K562 (cell line): ENCODE measurements around the gene EIF5. TPM values are rescaled to one million over a fixed set of nuclear protein-coding genes. Genes with fewer than 3 reads are reported as not detected.
A peak's percentile ranks its signal among the peaks of the same experiment; 100 is the strongest.

ENCODE experiments used
- ARID1B ChIP-seq: fragments of 450-650 bp; IDR thresholded peaks from 2 replicates; pipeline ENCODE4 v1.6.1; 2016; ENCODE audit warnings: antibody characterized with exemption, mild to moderate bottlenecking, inconsistent platforms
- CBFA2T3 ChIP-seq: fragments of 450-650 bp; IDR thresholded peaks from 2 replicates; pipeline ENCODE4 v1.6.1; 2017
- CBX2 ChIP-seq: fragments of 200-600 bp; sonication (generic); IDR thresholded peaks from one replicate; pipeline ENCODE4 v1.6.1; 2012; ENCODE audit warnings: mild to moderate bottlenecking, low read length, inconsistent platforms; ENCODE audit not compliant: insufficient read depth, poor library complexity, severe bottlenecking
- CREB1 ChIP-seq, 2 experiments: sonication (generic) in 1 of 2; formaldehyde crosslinking in 1 of 2; IDR thresholded peaks; 2 replicates each; pipeline versions ENCODE4 v1.6.1 to v1.8.0; 2012 to 2022; ENCODE audit warnings: inconsistent platforms in 1 of 2, mild to moderate bottlenecking in 1 of 2, missing genetic modification reagents in 1 of 2, moderate library complexity in 1 of 2
- EP300 ChIP-seq: IDR thresholded peaks from 2 replicates; pipeline ENCODE4 v1.6.1; 2012; ENCODE audit warnings: low read length, improper control_type of control experiment
- HMG20B ChIP-seq: fragments of 250-450 bp; sonication (Bioruptor Pico); IDR thresholded peaks from 2 replicates; pipeline ENCODE4 v1.5.0; 2021; ENCODE audit warnings: mild to moderate bottlenecking
- HSF4 ChIP-seq: fragments of 250-450 bp; sonication (Bioruptor Pico); IDR thresholded peaks from 2 replicates; pipeline ENCODE4 v2.1.2; 2022; ENCODE audit warnings: mild to moderate bottlenecking, moderate library complexity, borderline replicate concordance
- MAFG ChIP-seq: fragments of 450-650 bp; conservative IDR thresholded peaks from 2 replicates; pipeline ENCODE4 v1.6.1; 2016; ENCODE audit warnings: missing genetic modification characterization, missing compliant biosample characterization
- MEIS2 ChIP-seq: fragments of 450-650 bp; IDR thresholded peaks from 2 replicates; pipeline ENCODE4 v1.6.1; 2014; ENCODE audit warnings: mild to moderate bottlenecking; ENCODE audit not compliant: partially characterized antibody
- OTX1 ChIP-seq: fragments of 450-650 bp; formaldehyde crosslinking; IDR thresholded peaks from 2 replicates; pipeline ENCODE4 v1.4.0; 2022; ENCODE audit warnings: mild to moderate bottlenecking
- RAD21 ChIP-seq, 2 experiments: fragments of 250-450 bp in 1 of 2; fragments of 450-650 bp in 1 of 2; sonication (Bioruptor Pico) in 1 of 2; formaldehyde crosslinking in 1 of 2; IDR thresholded peaks in 1 of 2; conservative IDR thresholded peaks in 1 of 2; 2 replicates each; pipeline versions ENCODE4 v1.4.0 to v1.8.0; 2020 to 2022; ENCODE audit warnings: mild to moderate bottlenecking in 2 of 2, moderate library complexity in 1 of 2
- RCOR1 ChIP-seq, 2 experiments: IDR thresholded peaks; 2 replicates each; pipeline ENCODE4 v1.6.1; 2012; ENCODE audit warnings: low read depth in 2 of 2, low read length in 2 of 2, borderline replicate concordance in 1 of 2, improper control_type of control experiment in 1 of 2
- RFX1 ChIP-seq: fragments of 450-650 bp; IDR thresholded peaks from 2 replicates; pipeline ENCODE4 v1.6.1; 2016; ENCODE audit warnings: mild to moderate bottlenecking, moderate library complexity
- SMAD3 ChIP-seq: fragments of 450-650 bp; formaldehyde crosslinking; conservative IDR thresholded peaks from 2 replicates; pipeline ENCODE4 v1.4.0; 2020; ENCODE audit warnings: mild to moderate bottlenecking
- SMAD4 ChIP-seq: fragments of 250-450 bp; sonication (Bioruptor Pico); conservative IDR thresholded peaks from 2 replicates; pipeline ENCODE4 v1.8.0; 2021; ENCODE audit warnings: inconsistent platforms, mild to moderate bottlenecking, moderate library complexity
- SMARCE1 ChIP-seq: fragments of 450-650 bp; IDR thresholded peaks from 2 replicates; pipeline ENCODE4 v1.7.1; 2016; ENCODE audit warnings: mild to moderate bottlenecking
- YY1 ChIP-seq, 3 experiments: IDR thresholded peaks; 2 replicates each; pipeline ENCODE4 v1.6.1; 2011; ENCODE audit warnings: low read length in 2 of 3, mild to moderate bottlenecking in 2 of 3, moderate library complexity in 2 of 3, borderline replicate concordance in 1 of 3, control low read depth in 1 of 3, low read depth in 1 of 3; ENCODE audit not compliant: insufficient read depth in 3 of 3, insufficient replicate concordance in 2 of 3, control insufficient read depth in 1 of 3, insufficient read length in 1 of 3; ENCODE audit errors: extremely low read depth in 1 of 3
- ZNF311 ChIP-seq: fragments of 250-450 bp; sonication (Bioruptor Pico); IDR thresholded peaks from 2 replicates; pipeline ENCODE4 v1.4.0; 2020; ENCODE audit warnings: mild to moderate bottlenecking, moderate library complexity
- ZNF507 ChIP-seq: conservative IDR thresholded peaks from 2 replicates; pipeline ENCODE4 v1.6.1; 2017; ENCODE audit warnings: missing genetic modification characterization, missing compliant biosample characterization
- polyA plus RNA-seq, 8 experiments: library from polyadenylated mRNA; depleted of rRNA in 4 of 8; stranded (reverse) in 5 of 8; unstranded in 3 of 8; fragments of >200 nt; fragmentation: Nextera tagmentation in 2 of 8; fragmentation: Illumina TruSeq in 1 of 8; extraction: Ambion mirVana in 2 of 8; extraction: Trizol in 1 of 8; gene quantifications; 2 replicates each; pipeline versions ENCODE4 v1.2.1 to v1.2.3, GENCODE V29; 2011 to 2014; ENCODE audit warnings: inconsistent platforms in 1 of 8, missing spikeins in 1 of 8
- total RNA-seq, 7 experiments: library from RNA; depleted of rRNA in 6 of 7; stranded (reverse); fragments of >200 nt in 6 of 7; fragmentation: Illumina TruSeq in 2 of 7; extraction: Trizol in 2 of 7; gene quantifications; 2 replicates each; pipeline versions ENCODE4 v1.2.1 to v1.2.3, GENCODE V29; 2011 to 2021; ENCODE audit warnings: low replicate concordance in 1 of 7
- TF ChIP-seq, protein P1 (sequence below): sonication (generic); formaldehyde crosslinking; IDR thresholded peaks from 2 replicates; pipeline ENCODE4 v1.8.0; 2022; ENCODE audit warnings: mild to moderate bottlenecking, missing genetic modification reagents
- TF ChIP-seq, protein P2 (sequence below): IDR thresholded peaks from 2 replicates; pipeline ENCODE4 v1.6.1; 2014; ENCODE audit warnings: antibody characterized with exemption

EIF5 gene
- total and polyA plus RNA-seq, 9 of the 15 experiments (the other 6 are each of a cell fraction or from before 2014, with no cell fraction given): 92.7 to 442 (median 190) TPM

DNA sequence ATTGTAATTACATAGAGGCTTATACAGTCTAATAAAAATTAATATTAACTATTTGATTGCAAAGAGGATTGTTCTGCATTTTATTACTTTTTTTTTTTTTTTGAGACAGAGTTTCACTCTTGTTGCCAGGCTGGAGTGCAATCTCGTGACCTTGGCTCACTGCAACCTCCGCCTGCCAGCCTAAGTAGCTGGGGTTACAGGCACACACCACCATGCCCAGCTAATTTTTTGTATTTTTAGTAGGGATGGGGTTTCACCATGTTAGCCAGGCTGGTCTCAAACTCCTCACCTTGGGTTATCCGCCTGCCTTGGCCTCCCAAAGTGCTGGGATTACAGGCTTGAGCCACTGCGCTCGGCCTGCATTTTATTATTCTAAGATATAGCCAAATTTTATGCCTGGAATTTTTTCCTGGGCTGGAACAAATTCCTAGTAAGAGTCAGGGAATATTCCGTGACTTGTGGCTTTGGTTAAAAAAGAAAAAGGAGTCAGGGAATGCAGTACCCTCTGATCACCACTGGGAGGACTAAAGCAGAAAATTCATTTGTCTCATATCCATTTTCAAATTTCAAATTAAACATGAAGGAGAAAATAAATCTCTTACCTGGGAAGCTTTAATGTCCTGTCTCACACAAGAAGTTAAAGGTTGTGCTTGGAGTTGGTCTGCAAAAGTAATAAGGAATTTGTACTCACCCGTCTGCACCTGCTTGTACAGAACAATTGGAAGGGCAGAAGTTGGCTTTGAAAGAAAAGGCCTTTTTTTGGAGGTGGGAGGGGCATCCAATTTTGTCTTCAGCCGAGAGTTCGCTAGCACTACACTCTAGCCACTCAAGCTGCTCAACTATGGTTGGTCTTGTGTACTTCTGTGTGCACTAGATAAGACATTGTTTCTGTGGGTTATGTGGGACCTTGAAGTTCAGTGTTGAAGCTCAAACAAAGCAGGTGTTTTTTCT lies 59.9 kb downstream of the EIF5 start (continued):
- peak; percentile 92 for TF ChIP-seq ARID1B
- TF ChIP-seq, protein P1, sequence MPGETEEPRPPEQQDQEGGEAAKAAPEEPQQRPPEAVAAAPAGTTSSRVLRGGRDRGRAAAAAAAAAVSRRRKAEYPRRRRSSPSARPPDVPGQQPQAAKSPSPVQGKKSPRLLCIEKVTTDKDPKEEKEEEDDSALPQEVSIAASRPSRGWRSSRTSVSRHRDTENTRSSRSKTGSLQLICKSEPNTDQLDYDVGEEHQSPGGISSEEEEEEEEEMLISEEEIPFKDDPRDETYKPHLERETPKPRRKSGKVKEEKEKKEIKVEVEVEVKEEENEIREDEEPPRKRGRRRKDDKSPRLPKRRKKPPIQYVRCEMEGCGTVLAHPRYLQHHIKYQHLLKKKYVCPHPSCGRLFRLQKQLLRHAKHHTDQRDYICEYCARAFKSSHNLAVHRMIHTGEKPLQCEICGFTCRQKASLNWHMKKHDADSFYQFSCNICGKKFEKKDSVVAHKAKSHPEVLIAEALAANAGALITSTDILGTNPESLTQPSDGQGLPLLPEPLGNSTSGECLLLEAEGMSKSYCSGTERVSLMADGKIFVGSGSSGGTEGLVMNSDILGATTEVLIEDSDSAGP (CRISPR knock-in tag): no peak
- peak; percentile 28 for TF ChIP-seq MEIS2
- TF ChIP-seq RAD21 (CRISPR knock-in tag; conservative IDR thresholded peaks at IDR 0.05 in 1 of 2, IDR thresholded peaks at IDR 0.05 in 1 of 2): peak; percentile 35 to 45
- TF ChIP-seq HMG20B (CRISPR knock-in tag): no peak
- TF ChIP-seq CREB1 (IDR thresholded peaks at IDR 0.05): no peak
- no peak for TF ChIP-seq CREB1 (CRISPR knock-in tag; IDR thresholded peaks at IDR 0.05)
- TF ChIP-seq CBX2: no peak
- TF ChIP-seq RCOR1 (IDR thresholded peaks at IDR 0.05; ENCODE audit: borderline replicate concordance in 1 of 2, low read depth in 2 of 2, low read length in 2 of 2): peak in 1 of 2 experiments; percentile 80; a peak in 3 of 4 replicates
- TF ChIP-seq SMAD3: no peak
- TF ChIP-seq ZNF311: no peak
- TF ChIP-seq YY1 (IDR thresholded peaks at IDR 0.05; ENCODE audit: borderline replicate concordance in 1 of 3, control insufficient read depth in 1 of 3, extremely low read depth in 1 of 3, insufficient read depth in 3 of 3, insufficient read length in 1 of 3, insufficient replicate concordance in 2 of 3, low read depth in 1 of 3, low read length in 2 of 3): no peak
- TF ChIP-seq MAFG (tag): no peak
- TF ChIP-seq CBFA2T3: peak; percentile 89
- peak; percentile 66 for TF ChIP-seq SMARCE1
- TF ChIP-seq SMAD4 (CRISPR knock-in tag): 0 out of 2 replicates have a peak, but pooled peaks have one; percentile 30
- TF ChIP-seq OTX1 (CRISPR knock-in tag): no peak
- TF ChIP-seq, protein P2, sequence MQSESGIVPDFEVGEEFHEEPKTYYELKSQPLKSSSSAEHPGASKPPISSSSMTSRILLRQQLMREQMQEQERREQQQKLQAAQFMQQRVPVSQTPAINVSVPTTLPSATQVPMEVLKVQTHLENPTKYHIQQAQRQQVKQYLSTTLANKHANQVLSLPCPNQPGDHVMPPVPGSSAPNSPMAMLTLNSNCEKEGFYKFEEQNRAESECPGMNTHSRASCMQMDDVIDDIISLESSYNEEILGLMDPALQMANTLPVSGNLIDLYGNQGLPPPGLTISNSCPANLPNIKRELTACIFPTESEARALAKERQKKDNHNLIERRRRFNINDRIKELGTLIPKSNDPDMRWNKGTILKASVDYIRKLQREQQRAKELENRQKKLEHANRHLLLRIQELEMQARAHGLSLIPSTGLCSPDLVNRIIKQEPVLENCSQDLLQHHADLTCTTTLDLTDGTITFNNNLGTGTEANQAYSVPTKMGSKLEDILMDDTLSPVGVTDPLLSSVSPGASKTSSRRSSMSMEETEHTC: peak; percentile 60; the same call in 1 of the 2 replicates
- peak; percentile 74 for TF ChIP-seq EP300
- TF ChIP-seq RFX1: no peak
- no peak for TF ChIP-seq HSF4 (CRISPR knock-in tag)
- TF ChIP-seq ZNF507 (tag): no peak
